Coronary artery (tissue), 2 donors: ENCODE data around the gene NPL.

Source experiments
- DNase-seq: peaks from one replicate; pipeline ENCODE4 v3.0.0-alpha.2; 2017; ENCODE audit warnings: low spot score
- H3K27ac ChIP-seq, 2 donors: fragments of 200-600 bp; sonication (generic); one replicate each; pipeline ENCODE4 v1.5.1; 2016 to 2019
- H3K4me3 ChIP-seq: fragments of 200-600 bp; sonication (generic); 2 replicates; pipeline ENCODE4 v1.5.1; 2016; ENCODE audit warnings: mild to moderate bottlenecking, moderate library complexity
- CTCF ChIP-seq: fragments of 200-600 bp; sonication (generic); IDR thresholded peaks from one replicate; pipeline ENCODE4 v1.5.1; 2019; ENCODE audit warnings: antibody characterized with exemption

NPL gene

DNA sequence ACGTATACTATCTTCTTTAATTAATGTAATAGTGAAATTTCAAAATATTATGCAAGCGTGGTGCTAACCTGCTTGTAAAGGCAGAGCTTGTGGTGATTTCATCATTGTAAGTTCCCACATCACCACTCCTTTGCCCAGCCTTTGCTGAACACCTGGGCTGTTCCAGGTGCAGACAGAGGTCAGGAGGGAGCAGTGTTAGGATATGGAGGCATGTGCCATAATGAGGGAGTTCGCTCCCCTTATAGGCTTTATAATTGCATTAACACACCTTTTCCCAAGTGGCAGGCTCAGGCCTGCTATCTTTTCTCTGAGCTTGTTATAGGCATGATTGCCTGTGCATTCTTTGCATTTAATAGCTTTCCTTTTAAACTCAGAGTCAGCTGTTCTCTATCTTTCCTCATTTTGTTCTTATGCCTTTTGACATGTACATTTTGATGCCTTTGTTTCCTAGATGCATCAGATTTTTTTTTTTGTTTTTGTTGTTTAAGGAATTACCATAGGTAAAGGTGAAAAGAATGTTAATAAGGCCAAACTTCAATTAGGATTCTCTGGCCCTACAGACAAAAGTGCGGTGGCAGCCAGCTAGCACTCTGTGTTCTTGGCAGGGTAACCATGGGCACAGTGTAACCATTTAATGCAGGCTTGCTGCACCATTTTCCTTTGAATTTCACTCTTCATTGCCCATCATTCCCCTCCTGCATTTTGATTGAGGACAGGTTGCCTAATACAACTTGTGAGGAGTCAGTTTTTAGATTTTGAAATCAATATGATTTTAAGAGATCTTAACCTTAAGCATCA is 12.6 kb downstream of the NPL start:
- Histone ChIP-seq H3K4me3 (no peak overlapping the region), H3K27ac (no peak overlapping the region)
- TF ChIP-seq CTCF: no peak
- no peak for DNase-seq

DNA sequence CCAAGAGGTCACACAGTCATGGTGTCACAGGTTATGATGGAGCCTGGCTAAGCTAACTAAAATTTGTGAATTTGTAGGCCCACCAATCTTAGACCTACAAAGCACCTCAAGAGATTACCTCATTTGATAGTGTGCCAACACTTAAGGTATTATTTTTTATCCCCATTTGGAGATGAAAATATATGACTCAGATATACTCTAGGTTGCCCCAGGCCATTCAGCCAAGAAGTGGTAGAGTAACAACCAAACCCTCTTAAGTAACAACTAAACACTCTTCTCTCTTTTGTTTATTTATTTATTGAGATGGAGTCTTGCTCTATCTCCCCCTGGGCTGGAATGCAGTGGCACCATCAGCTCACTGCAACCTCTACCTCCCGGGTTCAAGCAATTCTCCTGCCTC is 14.3 kb downstream of the NPL start:
- Histone ChIP-seq H3K4me3 (no peak overlapping the region), H3K27ac (no peak overlapping the region)
- no peak for TF ChIP-seq CTCF
- DNase-seq: no peak

GRCh38 chr1:182806015-182806678 is 16.6 kb downstream of the NPL start:
- TF ChIP-seq CTCF: no peak
- H3K4me3 ChIP-seq: no peak overlapping the region
- no peak for DNase-seq
- no peak overlapping the region for H3K27ac ChIP-seq

DNA sequence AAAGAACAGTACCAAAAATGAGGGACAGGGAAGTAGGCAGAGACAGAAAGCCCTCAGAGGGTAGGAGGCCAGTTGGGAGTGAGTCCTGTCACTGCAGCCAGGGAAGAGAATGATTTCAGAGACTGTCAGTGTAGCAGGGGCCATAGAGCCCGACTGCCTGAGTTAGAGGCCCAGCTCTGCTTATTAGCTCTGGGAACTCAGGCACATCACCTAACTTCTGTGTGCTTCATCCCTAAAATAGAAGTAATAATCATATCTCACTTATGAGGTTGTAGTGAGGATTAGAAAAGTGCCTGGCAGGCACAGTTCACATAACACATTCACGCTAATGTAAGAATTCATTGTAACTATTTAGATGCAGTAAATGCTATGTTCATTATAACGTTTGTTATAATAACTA is 18.3 kb downstream of the NPL start:
- DNase-seq: no peak
- Histone ChIP-seq H3K27ac (no peak overlapping the region), H3K4me3 (no peak overlapping the region)
- TF ChIP-seq CTCF: no peak

DNA sequence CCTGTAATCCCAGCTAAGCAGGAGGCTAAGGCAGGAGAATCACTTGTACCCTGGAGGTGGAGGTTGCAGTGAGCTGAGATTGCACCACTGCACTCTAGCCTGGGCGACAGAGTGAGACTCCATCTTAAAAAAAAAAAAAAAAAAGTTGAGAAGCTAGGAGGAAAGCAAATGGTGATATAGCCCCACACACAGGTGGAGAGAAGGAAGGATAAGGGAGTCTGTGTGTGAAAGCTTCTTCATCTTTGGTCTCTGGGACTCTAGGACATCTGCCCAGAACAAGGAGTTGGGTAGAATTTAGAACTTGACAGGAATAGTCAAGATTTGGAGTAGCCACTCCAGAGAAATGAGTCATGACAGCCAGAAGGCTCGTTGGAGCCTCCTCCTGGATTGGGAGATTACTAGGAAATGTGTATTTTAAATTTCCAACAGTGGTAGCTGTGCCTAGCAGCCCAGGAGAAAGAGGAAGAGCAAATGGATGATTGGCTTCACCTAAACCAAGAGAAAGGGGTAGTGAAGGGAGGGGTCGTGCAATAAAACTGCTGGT is 19.9 kb downstream of the NPL start:
- Histone ChIP-seq H3K27ac (no peak overlapping the region), H3K4me3 (no peak overlapping the region)
- no peak for TF ChIP-seq CTCF
- DNase-seq: no peak

DNA sequence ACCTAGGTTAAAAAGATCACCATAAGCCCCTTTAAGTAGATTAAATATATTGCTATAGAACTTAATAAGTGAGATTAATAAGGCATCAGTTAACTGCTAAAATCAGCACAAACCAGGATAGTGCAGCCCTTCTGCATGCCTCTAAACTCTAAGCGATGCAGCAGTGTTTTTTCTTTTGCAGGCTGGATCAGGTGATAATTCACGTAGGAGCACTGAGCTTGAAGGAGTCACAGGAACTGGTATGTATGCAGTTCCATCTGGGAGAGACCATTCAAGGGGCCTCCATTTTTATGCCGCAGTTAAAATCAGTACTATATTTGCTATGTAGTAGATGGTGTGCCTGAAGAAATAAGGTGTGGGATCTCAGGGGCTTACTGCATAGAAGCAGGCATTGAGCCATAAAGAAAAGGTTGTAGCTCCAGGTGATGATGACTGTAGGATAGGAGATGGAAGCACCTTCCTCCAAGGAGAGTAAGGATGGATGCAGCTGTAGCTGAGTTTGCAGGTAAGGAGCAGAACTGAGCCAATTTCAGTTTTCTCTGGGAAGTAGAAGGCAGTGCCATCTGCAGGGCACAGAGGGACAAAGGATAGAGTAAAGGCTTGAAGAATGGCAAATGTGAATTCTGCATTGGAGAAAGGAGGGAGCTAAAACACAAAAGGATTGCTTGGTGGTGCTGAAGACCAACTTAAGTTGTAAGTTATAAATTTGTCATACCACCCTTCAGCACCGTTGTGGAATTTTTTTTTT is 22.6 kb downstream of the NPL start:
- Histone ChIP-seq H3K27ac (no peak overlapping the region), H3K4me3 (no peak overlapping the region)
- no peak for DNase-seq
- no peak for TF ChIP-seq CTCF
